H9 (cell line): Measurements from ENCODE around the gene ARID4A. TPM values are rescaled to one million over a fixed set of nuclear protein-coding genes. Genes with fewer than 3 reads are reported as not detected.

ENCODE experiments used
- DNase-seq: peaks from one replicate; pipeline ENCODE4 v3.0.0-alpha.2; 2017
- H2AFZ ChIP-seq: one replicate; pipeline ENCODE4 v1.6.1; 2013; ENCODE audit warnings: mild to moderate bottlenecking, low read length, control low read depth, moderate library complexity
- H2AK5ac ChIP-seq: 2 replicates; pipeline ENCODE4 v1.6.1; 2013; ENCODE audit warnings: low read length, control low read depth, mixed read lengths; ENCODE audit not compliant: insufficient read length
- H2BK120ac ChIP-seq: one replicate; pipeline ENCODE4 v1.6.1; 2013; ENCODE audit warnings: low read depth, mild to moderate bottlenecking, low read length, control low read depth, inconsistent platforms; ENCODE audit not compliant: poor library complexity, severe bottlenecking
- H2BK12ac ChIP-seq: 2 replicates; pipeline ENCODE4 v1.6.1; 2013; ENCODE audit warnings: low read length, control low read depth, mixed read lengths, low read depth; ENCODE audit not compliant: insufficient read length
- H2BK15ac ChIP-seq: 2 replicates; pipeline ENCODE4 v1.6.1; 2013; ENCODE audit warnings: low read depth, low read length, control low read depth
- H2BK20ac ChIP-seq: one replicate; pipeline ENCODE4 v1.6.1; 2013; ENCODE audit warnings: low read depth, mild to moderate bottlenecking, low read length, control low read depth, inconsistent platforms; ENCODE audit not compliant: poor library complexity, severe bottlenecking
- H2BK5ac ChIP-seq: 2 replicates; pipeline ENCODE4 v1.6.1; 2013; ENCODE audit warnings: low read length, control low read depth, mixed read lengths; ENCODE audit not compliant: insufficient read length
- H3K14ac ChIP-seq: 2 replicates; pipeline ENCODE4 v1.6.1; 2013; ENCODE audit warnings: low read length, control low read depth; ENCODE audit not compliant: insufficient read depth
- H3K18ac ChIP-seq: 2 replicates; pipeline ENCODE4 v1.6.1; 2013; ENCODE audit warnings: low read depth, mild to moderate bottlenecking, mixed read lengths, low read length, control low read depth; ENCODE audit not compliant: insufficient read length
- H3K23ac ChIP-seq: 2 replicates; pipeline ENCODE4 v1.6.1; 2013; ENCODE audit warnings: low read length, control low read depth, mixed read lengths, low read depth; ENCODE audit not compliant: insufficient read length
- H3K23me2 ChIP-seq: 2 replicates; pipeline ENCODE4 v1.6.1; 2013; ENCODE audit warnings: low read depth, mild to moderate bottlenecking, mixed read lengths, low read length, control low read depth; ENCODE audit not compliant: insufficient read length, poor library complexity, severe bottlenecking
- H3K27ac ChIP-seq: 2 replicates; pipeline ENCODE4 v1.5.1; 2013; ENCODE audit warnings: low read length, control low read depth, mixed read lengths, low read depth; ENCODE audit not compliant: insufficient read length
- H3K27me3 ChIP-seq: 2 replicates; pipeline ENCODE4 v1.6.1; 2013; ENCODE audit warnings: low read length, control low read depth, inconsistent platforms; ENCODE audit not compliant: insufficient read depth
- H3K4ac ChIP-seq: 2 replicates; pipeline ENCODE4 v1.6.1; 2013; ENCODE audit warnings: low read depth, mild to moderate bottlenecking, control low read depth, inconsistent platforms, low read length, moderate library complexity
- H3K4me1 ChIP-seq: 2 replicates; pipeline ENCODE4 v1.6.1; 2013; ENCODE audit warnings: low read length, control low read depth, inconsistent platforms; ENCODE audit not compliant: insufficient read depth
- H3K4me2 ChIP-seq: 2 replicates; pipeline ENCODE4 v1.6.1; 2013; ENCODE audit warnings: low read length, control low read depth, mixed read lengths; ENCODE audit not compliant: insufficient read length, insufficient read depth
- H3K56ac ChIP-seq: 2 replicates; pipeline ENCODE4 v1.6.1; 2013; ENCODE audit warnings: low read depth, mild to moderate bottlenecking, mixed read lengths, low read length, control low read depth; ENCODE audit not compliant: insufficient read length
- H3K79me1 ChIP-seq: 2 replicates; pipeline ENCODE4 v1.6.1; 2013; ENCODE audit warnings: low read depth, mild to moderate bottlenecking, moderate library complexity, low read length, control low read depth, inconsistent platforms; ENCODE audit not compliant: insufficient read depth, poor library complexity, severe bottlenecking
- H3K79me2 ChIP-seq: 2 replicates; pipeline ENCODE4 v1.6.1; 2013; ENCODE audit warnings: low read length, control low read depth, inconsistent platforms; ENCODE audit not compliant: insufficient read depth
- H3K9ac ChIP-seq: 2 replicates; pipeline ENCODE4 v1.6.1; 2013; ENCODE audit warnings: low read length, control low read depth, mixed read lengths; ENCODE audit not compliant: insufficient read length; ENCODE audit errors: extremely low read depth
- H3K9me3 ChIP-seq: one replicate; pipeline ENCODE4 v1.6.1; 2013; ENCODE audit warnings: low read depth, low read length, inconsistent platforms; ENCODE audit not compliant: control insufficient read depth
- H3T11ph ChIP-seq: one replicate; pipeline ENCODE4 v1.6.1; 2013; ENCODE audit warnings: mild to moderate bottlenecking, low read length, control low read depth, inconsistent platforms
- H4K20me1 ChIP-seq: one replicate; pipeline ENCODE4 v1.6.1; 2013; ENCODE audit not compliant: control insufficient read depth, insufficient read length, insufficient read depth
- H4K5ac ChIP-seq: 2 replicates; pipeline ENCODE4 v1.6.1; 2013; ENCODE audit warnings: low read depth, mild to moderate bottlenecking, mixed read lengths, low read length, control low read depth; ENCODE audit not compliant: insufficient read length
- H4K8ac ChIP-seq: replicated peaks from 2 replicates; pipeline ENCODE4 v1.6.1; 2013; ENCODE audit warnings: low read length, control low read depth, mixed read lengths, low read depth; ENCODE audit not compliant: insufficient read length
- H4K91ac ChIP-seq: 2 replicates; pipeline ENCODE4 v1.6.1; 2013; ENCODE audit warnings: low read depth, mild to moderate bottlenecking, moderate library complexity, mixed read lengths, low read length, control low read depth; ENCODE audit not compliant: insufficient read length
- H3K27ac Mint-ChIP-seq, 3 experiments: 2 replicates in 2 of 3; 3 replicates in 1 of 3; pipeline ENCODE4 v1.8.0; 2020 to 2021; ENCODE audit warnings: mixed read lengths in 3 of 3, mild to moderate bottlenecking in 1 of 3, moderate library complexity in 1 of 3
- H3K27me3 Mint-ChIP-seq: 2 replicates; pipeline ENCODE4 v1.8.0; 2021; ENCODE audit warnings: low read depth, mild to moderate bottlenecking, moderate library complexity, mixed read lengths
- H3K36me3 Mint-ChIP-seq, 3 experiments: 2 replicates in 2 of 3; 3 replicates in 1 of 3; pipeline ENCODE4 v1.8.0; 2020 to 2021; ENCODE audit warnings: low read depth in 3 of 3, mixed read lengths in 3 of 3; ENCODE audit not compliant: insufficient read depth in 1 of 3
- H3K4me1 Mint-ChIP-seq, 2 experiments: 2 replicates each; pipeline ENCODE4 v1.8.0; 2020; ENCODE audit warnings: mixed read lengths in 2 of 2
- H3K4me3 Mint-ChIP-seq, 2 experiments: 2 replicates in 1 of 2; 3 replicates in 1 of 2; pipeline ENCODE4 v1.8.0; 2020 to 2021; ENCODE audit warnings: mild to moderate bottlenecking in 2 of 2, mixed read lengths in 2 of 2, moderate library complexity in 1 of 2
- H3K9me3 Mint-ChIP-seq, 2 experiments: 2 replicates in 1 of 2; 3 replicates in 1 of 2; pipeline ENCODE4 v1.8.0; 2020; ENCODE audit warnings: mild to moderate bottlenecking in 2 of 2, mixed read lengths in 2 of 2, moderate library complexity in 1 of 2
- CTCF ChIP-seq: fragments of 200-600 bp; sonication (generic); conservative IDR thresholded peaks from 3 replicates; pipeline ENCODE4 v1.8.0; 2021; ENCODE audit warnings: antibody characterized with exemption, mild to moderate bottlenecking
- total RNA-seq: library from RNA; stranded (reverse); gene quantifications from 2 replicates; pipeline ENCODE4 v1.2.1, GENCODE V29; 2021

ARID4A gene
- total RNA-seq, 1 experiment from 2014 or later: 13.2 TPM

GRCh38 chr14:58398495-58398894, 100.1 kb downstream of the ARID4A start:
- Histone ChIP-seq H2AFZ (no peak overlapping the region), H4K5ac (no peak overlapping the region), H2BK20ac (no peak overlapping the region), H3K27me3 (peaks cover 2% of the 10 kb centered on the region; the same call in 1 of the 2 replicates), H3K56ac (no peak overlapping the region), H3K4me2 (no peak overlapping the region), H2BK12ac (no peak overlapping the region), H4K91ac (no peak overlapping the region), H3K79me2 (no peaks in the 10 kb centered on the region), H3K27ac (no peak overlapping the region), H2BK120ac (no peak overlapping the region), H4K20me1 (no peaks in the 10 kb centered on the region), H3K23ac (no peak overlapping the region), H2BK5ac (no peak overlapping the region), H3K79me1 (no peaks in the 10 kb centered on the region), H3K9ac (no peak overlapping the region), H3K14ac (no peak overlapping the region), H3K23me2 (peaks cover 3% of the 10 kb centered on the region), H2AK5ac (no peak overlapping the region), H3K9me3 (no peaks in the 10 kb centered on the region), H3K18ac (no peak overlapping the region), H3K4ac (no peak overlapping the region), H4K8ac (no peak overlapping the region), H3K4me1 (peaks cover 2% of the 10 kb centered on the region; the same call in 1 of the 2 replicates), H2BK15ac (no peak overlapping the region), H3T11ph (no peak overlapping the region)
- Mint-ChIP-seq H3K36me3 (no peaks in the 10 kb centered on the region), H3K27me3 (peaks cover 38% of the 10 kb centered on the region), H3K27ac (no peak overlapping the region), H3K9me3 (no peaks in the 10 kb centered on the region), H3K4me3 (no peak overlapping the region), H3K4me1 (peaks cover 31 to 36% of the 10 kb centered on the region in 2 experiments)
- TF ChIP-seq CTCF: no peak
- DNase-seq: no peak
